Fibroblast of lung (primary cell): ENCODE results near the gene LKAAEAR1. TPM values are rescaled to one million over a fixed set of nuclear protein-coding genes. Genes with fewer than 3 reads are reported as not detected.
"Not testable (repeated sequence)": the region's sequence is repeated elsewhere in the genome, so short reads cannot be mapped to it uniquely, and the experiment has no call there.

Experiments used
- DNase-seq, 2 donors: peaks; one replicate each; pipeline versions ENCODE4 v3.0.0 to v3.0.0-alpha.2; 2010; ENCODE audit warnings: low read depth in 2 of 2
- H2AFZ ChIP-seq: 2 replicates; pipeline ENCODE4 v1.5.1; 2012; ENCODE audit warnings: low read length, control low read depth, inconsistent platforms
- H3K27ac ChIP-seq: 2 replicates; pipeline ENCODE4 v1.5.1; 2011; ENCODE audit warnings: low read length, control low read depth; ENCODE audit not compliant: insufficient read depth
- H3K27me3 ChIP-seq: 2 replicates; pipeline ENCODE4 v1.5.1; 2011; ENCODE audit warnings: mild to moderate bottlenecking, low read length; ENCODE audit not compliant: control insufficient read depth, insufficient read depth
- H3K36me3 ChIP-seq: 2 replicates; pipeline ENCODE4 v1.5.1; 2011; ENCODE audit warnings: low read length; ENCODE audit not compliant: control insufficient read depth, insufficient read depth
- H3K4me1 ChIP-seq: 2 replicates; pipeline ENCODE4 v1.5.1; 2011; ENCODE audit warnings: low read length; ENCODE audit not compliant: control insufficient read depth, insufficient read depth; ENCODE audit errors: extremely low read depth
- H3K4me2 ChIP-seq: 2 replicates; pipeline ENCODE4 v1.5.1; 2011; ENCODE audit warnings: low read length, control low read depth; ENCODE audit not compliant: insufficient read depth; ENCODE audit errors: extremely low read depth
- H3K4me3 ChIP-seq, 4 experiments: fragments of 200-600 bp in 1 of 4; sonication (generic) in 1 of 4; replicated peaks in 1 of 4; 2 replicates each; pipeline ENCODE4 v1.5.1; 2011 to 2016; ENCODE audit warnings: low read length in 4 of 4, low read depth in 3 of 4, mild to moderate bottlenecking in 3 of 4, control low read depth in 2 of 4, inconsistent platforms in 1 of 4, mixed read lengths in 1 of 4; ENCODE audit not compliant: insufficient read depth in 1 of 4; ENCODE audit errors: control extremely low read depth in 1 of 4
- H3K79me2 ChIP-seq: 2 replicates; pipeline ENCODE4 v1.5.1; 2012; ENCODE audit warnings: mild to moderate bottlenecking, low read length, inconsistent platforms; ENCODE audit not compliant: control insufficient read depth, insufficient read depth
- H3K9ac ChIP-seq: 2 replicates; pipeline ENCODE4 v1.5.1; 2011; ENCODE audit warnings: mild to moderate bottlenecking, low read length, control low read depth; ENCODE audit not compliant: insufficient read depth
- H3K9me3 ChIP-seq: 2 replicates; pipeline ENCODE4 v1.5.1; 2012; ENCODE audit warnings: low read depth, low read length; ENCODE audit not compliant: control insufficient read depth, insufficient read depth
- H4K20me1 ChIP-seq: 2 replicates; pipeline ENCODE4 v1.5.1; 2011; ENCODE audit warnings: low read length; ENCODE audit not compliant: control insufficient read depth, insufficient read depth; ENCODE audit errors: extremely low read depth
- CTCF ChIP-seq, 2 donors: IDR thresholded peaks in 1 of 2; conservative IDR thresholded peaks in 1 of 2; 1 replicate in 1 of 2; 2 replicates in 1 of 2; pipeline ENCODE4 v1.5.1; 2011 to 2012; ENCODE audit warnings: low read length in 2 of 2, control low read depth in 1 of 2, inconsistent platforms in 1 of 2, low read depth in 1 of 2, mild to moderate bottlenecking in 1 of 2
- EZH2 ChIP-seq: IDR thresholded peaks from 2 replicates; pipeline ENCODE4 v1.5.1; 2012; ENCODE audit warnings: low read length, control low read depth, mild to moderate bottlenecking; ENCODE audit errors: missing control alignments
- polyA plus RNA-seq, 2 donors: library from polyadenylated mRNA; depleted of rRNA in 1 of 2; stranded (reverse) in 1 of 2; unstranded in 1 of 2; fragments of >200 nt; gene quantifications; 2 replicates each; pipeline ENCODE4 v1.2.1, GENCODE V29; 2011 to 2012; ENCODE audit warnings: missing spikeins in 1 of 2
- total RNA-seq: library from RNA; depleted of rRNA; stranded (reverse); fragments of >200 nt; gene quantifications from 2 replicates; pipeline ENCODE4 v1.2.1, GENCODE V29; 2014

Gene LKAAEAR1
- total and polyA plus RNA-seq, 2 donors (not counting 1 experiment from before 2014, with no cell fraction given): not detected

DNA sequence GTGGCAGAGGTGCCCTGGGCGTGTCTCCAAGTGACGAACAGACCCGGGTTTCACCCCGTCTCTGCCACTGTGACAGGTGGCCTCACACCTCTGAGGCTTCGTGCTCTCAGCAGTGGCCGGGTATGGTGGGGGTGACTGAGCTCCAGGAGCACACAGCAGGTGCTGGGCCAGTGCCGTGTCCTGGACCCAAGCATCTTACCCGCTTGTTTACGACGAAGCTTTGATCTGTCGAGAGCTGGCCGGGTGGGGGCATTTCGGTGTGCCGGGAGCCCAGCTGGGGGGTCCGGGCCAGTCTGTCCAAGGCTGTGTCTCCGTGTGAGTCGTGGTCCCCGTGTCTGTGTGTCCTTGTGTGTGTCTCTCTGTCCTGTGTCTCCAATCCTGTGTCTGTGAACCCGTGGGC lies 7.1 kb upstream of the LKAAEAR1 start:
- no peak overlapping the region for H2AFZ ChIP-seq
- no peak overlapping the region for H3K27ac ChIP-seq
- no peaks in the 10 kb centered on the region for H3K27me3 ChIP-seq
- H4K20me1 ChIP-seq: no peaks in the 10 kb centered on the region
- TF ChIP-seq CTCF (conservative IDR thresholded peaks at IDR 0.05 in 1 of 2, IDR thresholded peaks at IDR 0.05 in 1 of 2; ENCODE audit: low read depth in 1 of 2, low read length in 2 of 2) (no peak), EZH2 (no peak)
- DNase-seq: no peak
- H3K79me2 ChIP-seq: no peaks in the 10 kb centered on the region
- H3K9ac ChIP-seq: no peak overlapping the region
- no peaks in the 10 kb centered on the region for H3K9me3 ChIP-seq
- H3K4me3 ChIP-seq: no peak overlapping the region
- no peaks in the 10 kb centered on the region for H3K4me1 ChIP-seq
- H3K4me2 ChIP-seq: no peak overlapping the region
- no peaks in the 10 kb centered on the region for H3K36me3 ChIP-seq

GRCh38 chr20:64090165-64090564 lies 6.0 kb upstream of the LKAAEAR1 start:
- Histone ChIP-seq H3K4me2 (no peak overlapping the region), H3K4me1 (no peaks in the 10 kb centered on the region), H3K9ac (no peak overlapping the region), H3K4me3 (no peak overlapping the region), H3K27ac (no peak overlapping the region), H3K27me3 (peaks cover 11% of the 10 kb centered on the region), H4K20me1 (no peaks in the 10 kb centered on the region), H3K9me3 (no peaks in the 10 kb centered on the region), H3K79me2 (no peaks in the 10 kb centered on the region), H2AFZ (no peak overlapping the region), H3K36me3 (no peaks in the 10 kb centered on the region)
- DNase-seq: no peak
- no peak for TF ChIP-seq EZH2
- TF ChIP-seq CTCF (conservative IDR thresholded peaks at IDR 0.05 in 1 of 2, IDR thresholded peaks at IDR 0.05 in 1 of 2; ENCODE audit: low read depth in 1 of 2, low read length in 2 of 2): no peak

GRCh38 chr20:64088586-64088985 lies 4.4 kb upstream of the LKAAEAR1 start:
- not testable (repeated sequence) for H3K4me3 ChIP-seq, H2AFZ ChIP-seq, H3K36me3 ChIP-seq, H3K9me3 ChIP-seq, H3K79me2 ChIP-seq, H3K4me1 ChIP-seq, H3K4me2 ChIP-seq, H3K9ac ChIP-seq, DNase-seq, H4K20me1 ChIP-seq, H3K27ac ChIP-seq
- H3K27me3 ChIP-seq: peaks cover 20% of the 10 kb centered on the region

DNA sequence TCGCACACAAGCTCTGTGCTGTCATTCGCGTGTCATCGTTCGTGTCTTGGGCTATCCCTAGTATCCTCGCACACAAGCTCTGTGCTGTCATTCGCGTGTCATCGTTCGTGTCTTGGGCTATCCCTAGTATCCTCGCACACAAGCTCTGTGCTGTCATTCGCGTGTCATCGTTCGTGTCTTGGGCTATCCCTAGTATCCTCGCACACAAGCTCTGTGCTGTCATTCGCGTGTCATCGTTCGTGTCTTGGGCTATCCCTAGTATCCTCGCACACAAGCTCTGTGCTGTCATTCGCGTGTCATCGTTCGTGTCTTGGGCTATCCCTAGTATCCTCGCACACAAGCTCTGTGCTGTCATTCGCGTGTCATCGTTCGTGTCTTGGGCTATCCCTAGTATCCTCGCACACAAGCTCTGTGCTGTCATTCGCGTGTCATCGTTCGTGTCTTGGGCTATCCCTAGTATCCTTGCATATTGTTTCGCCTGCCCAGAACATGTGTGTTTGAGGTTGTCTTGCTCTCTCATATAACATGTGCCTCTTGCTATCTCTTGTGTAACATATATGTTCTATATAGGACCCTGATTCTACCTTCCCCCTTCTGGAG lies 3.1 kb upstream of the LKAAEAR1 start:
- H3K4me2 ChIP-seq, H4K20me1 ChIP-seq, H3K36me3 ChIP-seq, DNase-seq, H3K4me3 ChIP-seq, H3K9ac ChIP-seq, H3K79me2 ChIP-seq, H3K4me1 ChIP-seq, H2AFZ ChIP-seq, H3K9me3 ChIP-seq, H3K27ac ChIP-seq: not testable (repeated sequence)
- H3K27me3 ChIP-seq: peaks cover 24% of the 10 kb centered on the region
